HG03342 (cell line): ENCODE results near the gene IRX2.

Experiments used
- ATAC-seq: cut with Tn5 transposase; IDR thresholded peaks from one replicate; pipeline ENCODE4 v1.9.1; 2021; ENCODE audit warnings: mild to moderate bottlenecking, moderate library complexity; ENCODE audit not compliant: unreplicated experiment

Gene IRX2

DNA sequence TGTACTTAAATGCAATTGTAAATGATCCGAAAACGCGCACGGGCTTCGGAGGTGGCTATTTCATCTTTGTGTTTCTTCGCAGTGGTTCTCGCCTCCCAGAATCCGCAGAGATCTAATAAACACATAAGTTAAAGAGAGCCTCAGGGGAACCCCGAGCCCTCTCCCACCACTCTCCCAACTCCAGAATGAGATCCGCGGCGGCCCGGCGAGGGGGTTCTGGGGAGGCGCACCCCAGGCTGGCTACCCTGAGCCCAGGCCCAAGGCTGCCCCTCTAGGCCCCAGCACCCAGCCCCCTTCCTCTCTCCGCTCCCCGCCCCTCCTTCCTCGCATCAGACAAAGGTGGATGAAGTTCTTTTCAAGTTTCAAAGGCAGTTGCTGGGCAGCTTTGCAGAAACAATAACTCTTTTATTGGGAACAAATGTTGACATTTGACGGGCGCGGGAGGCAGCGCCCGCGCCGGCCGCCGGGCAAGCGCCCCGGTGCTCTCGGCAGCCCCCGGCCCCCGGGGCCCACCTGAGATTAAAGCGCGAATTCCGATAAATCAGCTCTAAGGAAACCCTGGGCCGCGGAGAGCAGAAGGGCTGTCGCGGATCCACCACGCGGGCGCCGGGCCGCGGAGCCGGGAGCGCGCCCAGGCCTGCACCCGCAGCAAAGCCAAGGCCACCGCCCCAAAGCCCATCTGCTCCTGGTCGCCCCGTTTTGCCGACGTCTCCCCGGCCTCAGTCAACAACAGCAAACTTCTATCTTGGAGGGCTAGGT, 8.4 kb downstream of the IRX2 start:
- ATAC-seq = no peak

- no peak for ATAC-seq
Measured at GRCh38 chr5:2741956-2742355, 9.5 kb downstream of the IRX2 start.

GRCh38 chr5:2740876-2741555, 10.5 kb downstream of the IRX2 start:
- no peak for ATAC-seq

GRCh38 chr5:2740051-2740875, 11.2 kb downstream of the IRX2 start:
- ATAC-seq = no peak

DNA sequence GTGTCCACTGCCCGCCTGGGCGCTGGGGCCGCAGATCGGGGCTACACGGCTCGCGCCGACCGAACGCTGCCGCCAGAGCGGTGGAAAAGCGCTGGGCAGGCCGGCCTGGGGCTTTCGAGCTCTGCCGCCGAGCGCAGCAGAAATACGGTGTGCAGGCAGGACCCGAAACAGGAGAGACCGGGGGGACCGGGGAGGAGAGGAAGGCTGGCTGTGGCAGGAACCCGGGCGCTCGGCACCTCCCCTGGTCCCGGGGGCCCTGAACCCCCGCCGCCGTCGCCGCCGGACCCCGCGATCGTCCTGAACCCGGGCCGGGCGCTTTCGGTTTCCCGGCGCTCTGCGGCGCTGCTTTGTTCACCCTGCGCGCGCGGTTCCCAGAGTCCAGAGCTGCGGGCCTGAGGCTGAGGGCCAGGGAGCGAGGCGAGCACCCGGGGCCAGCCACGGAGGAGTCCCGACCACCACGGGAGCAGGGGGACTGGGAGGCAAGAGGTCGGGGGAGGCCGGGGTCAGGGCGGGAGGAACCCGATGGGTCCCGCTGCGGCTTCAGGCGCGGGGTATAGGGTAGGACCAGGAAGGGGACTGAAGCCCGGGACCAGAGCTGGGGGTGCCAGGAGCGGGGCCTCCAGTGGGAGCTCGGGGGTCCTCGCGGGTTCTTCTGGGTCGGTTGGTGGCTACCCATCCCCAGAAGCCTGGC, 12.0 kb downstream of the IRX2 start:
- no peak for ATAC-seq

DNA sequence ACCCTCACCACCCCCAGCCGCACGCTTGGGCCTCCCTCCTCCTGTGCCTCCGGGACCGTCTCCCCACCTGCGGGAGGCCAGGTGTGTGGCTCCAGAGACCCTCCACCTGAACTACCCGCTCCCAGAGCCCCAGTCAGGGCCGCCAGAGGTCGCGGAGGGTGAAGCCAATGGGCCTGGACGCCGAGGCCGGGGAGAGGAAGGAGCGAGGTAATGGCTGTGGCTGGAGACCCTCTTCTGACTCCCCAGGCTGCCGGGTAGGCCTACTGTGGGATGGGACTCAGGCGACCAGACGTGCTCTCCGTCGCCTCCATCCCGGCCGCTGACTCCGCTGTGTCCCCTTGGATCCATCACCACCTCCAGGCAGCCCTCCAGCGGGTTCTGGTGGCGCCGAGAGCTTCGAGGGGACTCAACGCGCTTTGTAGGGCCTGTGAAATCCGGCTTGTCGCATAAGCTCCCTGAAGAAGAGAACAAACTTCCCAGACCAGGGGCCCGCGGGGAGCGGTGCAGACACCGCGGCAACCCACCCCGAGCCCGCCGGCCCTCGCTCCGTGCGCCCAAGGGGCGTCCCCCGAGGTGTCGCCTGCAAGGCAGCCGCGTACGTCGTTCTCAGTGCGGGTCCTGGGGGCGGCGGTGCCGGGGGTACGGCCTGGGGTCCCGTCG, 12.6 kb downstream of the IRX2 start:
- no peak for ATAC-seq

DNA sequence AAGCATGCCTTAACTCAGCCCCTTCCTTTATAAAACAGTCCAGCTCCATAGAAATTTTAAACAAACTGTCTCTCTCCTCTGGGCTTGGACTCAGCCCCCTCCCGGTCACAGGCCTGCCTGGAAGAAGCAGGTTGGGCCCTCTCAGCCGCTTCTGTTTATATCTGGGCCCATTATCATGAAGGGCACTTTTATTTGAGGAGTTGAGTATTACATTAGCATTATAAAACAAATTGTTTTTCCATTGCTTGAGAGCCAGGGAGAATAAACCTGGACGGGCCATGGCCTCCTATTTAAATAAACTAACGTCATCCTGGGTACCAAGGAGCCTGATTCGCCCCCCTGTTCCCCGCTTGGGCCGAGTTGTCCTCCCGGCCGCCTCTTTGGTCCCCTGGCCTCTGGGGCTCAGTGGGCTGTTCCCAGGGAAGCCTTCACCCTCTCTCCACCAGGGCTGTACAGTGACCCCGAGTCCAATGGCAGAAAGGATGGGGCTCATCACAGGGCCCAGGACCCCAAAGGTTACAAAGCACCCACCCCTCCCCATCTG, 13.2 kb downstream of the IRX2 start:
- ATAC-seq = no peak

- no peak for ATAC-seq
Measured at GRCh38 chr5:2737273-2738155, 14.0 kb downstream of the IRX2 start.

DNA sequence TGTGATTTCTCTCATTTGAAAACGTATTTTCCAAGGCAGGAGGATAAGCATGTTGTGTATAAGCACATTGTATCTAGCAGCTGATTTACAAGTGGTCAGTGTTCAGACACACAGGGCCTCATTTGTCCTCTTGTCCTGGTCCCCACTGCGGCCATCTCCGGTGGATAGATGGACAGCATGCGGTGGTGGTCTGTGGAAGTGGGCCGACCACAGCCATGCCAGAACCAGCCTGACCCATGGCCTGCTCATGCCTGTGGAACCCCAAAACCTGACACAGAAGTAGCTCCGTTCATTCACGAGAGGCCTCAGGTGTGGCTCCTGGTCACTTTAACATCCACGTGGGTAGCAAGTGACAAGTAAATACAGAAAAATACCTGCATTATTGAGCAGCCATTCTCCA, 14.6 kb downstream of the IRX2 start:
- no peak for ATAC-seq

DNA sequence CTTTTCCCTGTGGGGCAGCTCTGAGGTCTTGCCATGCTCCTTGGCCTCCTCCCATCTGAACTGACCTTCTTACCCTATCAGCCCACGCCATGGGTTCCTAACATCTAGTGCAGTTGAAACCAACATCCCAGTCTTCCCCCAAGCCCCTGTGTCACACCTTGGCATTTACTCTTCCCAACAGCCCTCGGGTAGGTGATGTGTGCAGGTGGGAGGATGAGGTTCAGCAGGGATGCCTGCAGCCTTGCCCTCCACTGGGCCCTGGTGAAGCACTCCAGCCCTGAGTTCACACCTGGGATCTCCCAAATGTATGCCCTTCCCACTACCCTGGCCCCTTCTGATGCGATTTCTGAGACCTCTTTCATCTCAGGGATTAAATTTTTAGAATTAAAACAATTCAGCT, 15.5 kb downstream of the IRX2 start:
- no peak for ATAC-seq

- ATAC-seq = no peak
Measured at GRCh38 chr5:2732850-2733249, 18.6 kb downstream of the IRX2 start.

- no peak for ATAC-seq
Measured at GRCh38 chr5:2732004-2732403, 19.5 kb downstream of the IRX2 start.

GRCh38 chr5:2729189-2729588, 22.3 kb downstream of the IRX2 start:
- ATAC-seq = no peak

GRCh38 chr5:2727550-2727949, 23.9 kb downstream of the IRX2 start:
- no peak for ATAC-seq

DNA sequence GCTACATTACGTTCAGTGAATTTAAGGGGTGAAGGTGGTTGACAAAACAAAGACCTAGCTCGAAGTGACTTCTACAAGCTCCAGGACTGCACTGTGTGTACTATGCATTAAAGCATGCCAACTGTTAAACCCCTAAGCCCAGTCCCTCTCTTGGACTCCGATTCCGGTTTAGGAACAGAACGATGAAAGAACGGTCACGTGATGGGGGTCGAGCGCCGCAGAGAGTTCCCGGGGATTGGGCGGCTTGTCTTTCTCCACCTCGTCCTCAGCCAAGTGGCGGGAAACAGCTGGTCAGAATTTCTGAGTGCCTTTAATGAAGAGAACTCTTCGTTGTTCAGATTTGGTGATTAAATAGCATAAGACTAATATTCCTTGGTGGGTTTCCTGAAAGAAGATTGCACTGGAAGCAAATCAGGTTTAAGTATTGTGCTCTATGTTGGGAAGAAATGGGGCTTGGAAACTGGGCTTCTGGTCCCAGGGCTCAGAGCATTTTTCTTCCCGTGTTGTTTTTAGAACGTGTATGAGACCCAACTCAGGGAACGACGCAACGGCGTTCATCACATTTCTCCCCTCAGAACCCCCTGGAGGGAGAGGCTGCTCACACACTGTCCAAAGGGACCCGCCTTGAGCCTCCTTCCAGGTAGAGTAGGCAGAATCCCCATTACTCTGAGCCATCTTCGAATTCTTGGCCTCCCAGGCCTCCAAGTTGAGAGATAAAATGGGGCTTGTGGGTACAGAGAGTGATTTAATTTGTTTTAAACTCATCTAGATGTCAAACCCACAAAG, 25.3 kb downstream of the IRX2 start:
- no peak for ATAC-seq

GRCh38 chr5:2724831-2725230, 26.6 kb downstream of the IRX2 start:
- no peak for ATAC-seq

DNA sequence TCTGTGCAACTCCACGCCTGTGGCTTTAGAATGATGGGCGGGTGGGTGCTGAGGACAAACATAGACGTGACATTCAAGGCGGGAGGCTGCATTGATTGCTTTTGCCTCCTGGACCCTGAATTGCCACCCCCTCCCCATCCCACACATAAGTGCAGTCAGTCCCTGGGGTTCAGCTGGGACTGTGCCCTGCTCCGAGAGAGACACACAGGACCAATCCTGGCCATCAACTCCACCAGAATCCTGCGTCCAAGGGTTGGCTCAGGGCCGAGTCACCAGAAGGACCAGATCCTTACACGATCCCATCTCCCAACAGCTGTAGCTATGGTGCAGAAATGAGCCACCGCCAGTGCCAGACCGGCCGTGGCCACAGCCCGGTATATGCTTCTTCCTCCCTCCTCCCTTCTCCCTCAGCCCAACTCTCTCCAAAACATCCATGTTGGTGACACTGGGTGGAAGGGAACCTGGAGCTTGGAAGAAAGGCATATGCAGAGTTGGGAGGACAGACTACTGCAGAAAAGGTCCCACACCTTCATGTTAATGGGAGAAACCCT, 27.4 kb downstream of the IRX2 start:
- no peak for ATAC-seq

GRCh38 chr5:2722901-2723300, 28.6 kb downstream of the IRX2 start:
- ATAC-seq = no peak
